Hypothalamus (tissue), 51 donors: ENCODE results near the gene MEIS2.

Experiments
- DNase-seq, 51 donors: peaks; one replicate each; lab custom pipeline; 2025; lab: John Stamatoyannopoulos, UW

Gene MEIS2

GRCh38 chr15:37115538-37115937 lies 15.2 kb upstream of the MEIS2 start:
- no peak for DNase-seq

GRCh38 chr15:37112971-37113670 lies 12.8 kb upstream of the MEIS2 start:
- DNase-seq: no peak

GRCh38 chr15:37112171-37112570 lies 11.8 kb upstream of the MEIS2 start:
- no peak for DNase-seq

- no peak for DNase-seq
Measured at GRCh38 chr15:37111427-37111717, 11.0 kb upstream of the MEIS2 start.

- peak in 3 of 51 donors; percentile 8 to 35 (median 34) for DNase-seq
Measured at GRCh38 chr15:37109872-37110572, 9.7 kb upstream of the MEIS2 start.

GRCh38 chr15:37109168-37109871 lies 9.0 kb upstream of the MEIS2 start:
- DNase-seq: no peak

GRCh38 chr15:37108381-37109167 lies 8.2 kb upstream of the MEIS2 start:
- DNase-seq: no peak

GRCh38 chr15:37107744-37108380 lies 7.5 kb upstream of the MEIS2 start:
- DNase-seq: no peak

- DNase-seq: no peak
Measured at GRCh38 chr15:37107071-37107743, 6.9 kb upstream of the MEIS2 start.

- DNase-seq: peak in 6 of 51 donors; percentile 7 to 58 (median 30)
Measured at GRCh38 chr15:37106490-37107001, 6.2 kb upstream of the MEIS2 start.

- no peak for DNase-seq
Measured at GRCh38 chr15:37105889-37106288, 5.5 kb upstream of the MEIS2 start.

- DNase-seq: no peak
Measured at GRCh38 chr15:37105029-37105428, 4.7 kb upstream of the MEIS2 start.

GRCh38 chr15:37104424-37104981 lies 4.2 kb upstream of the MEIS2 start:
- no peak for DNase-seq

GRCh38 chr15:37103475-37104423 lies 3.4 kb upstream of the MEIS2 start:
- DNase-seq: no peak

GRCh38 chr15:37103163-37103435 lies 2.8 kb upstream of the MEIS2 start:
- no peak for DNase-seq

- peak in 1 of 51 donors; percentile 8 for DNase-seq
Measured at GRCh38 chr15:37102305-37103162, 2.2 kb upstream of the MEIS2 start.

GRCh38 chr15:37101980-37102304 lies 1.6 kb upstream of the MEIS2 start:
- DNase-seq: peak in 7 of 51 donors; percentile 27 to 87 (median 71)

- DNase-seq: peak in 3 of 51 donors; percentile 53 to 73 (median 59)
Measured at GRCh38 chr15:37100966-37101215, 542 bp upstream of the MEIS2 start.
